GM12892 (cell line): ENCODE results near the gene SSH2.

ENCODE experiments used
- POLR2A ChIP-seq: IDR thresholded peaks from 2 replicates; pipeline ENCODE4 v1.6.1; 2011; ENCODE audit warnings: low read depth, low read length, control low read depth
- TAF1 ChIP-seq: IDR thresholded peaks from 2 replicates; pipeline ENCODE4 v1.6.1; 2011; ENCODE audit warnings: low read depth, mild to moderate bottlenecking, control low read depth, low read length, borderline replicate concordance

DNA sequence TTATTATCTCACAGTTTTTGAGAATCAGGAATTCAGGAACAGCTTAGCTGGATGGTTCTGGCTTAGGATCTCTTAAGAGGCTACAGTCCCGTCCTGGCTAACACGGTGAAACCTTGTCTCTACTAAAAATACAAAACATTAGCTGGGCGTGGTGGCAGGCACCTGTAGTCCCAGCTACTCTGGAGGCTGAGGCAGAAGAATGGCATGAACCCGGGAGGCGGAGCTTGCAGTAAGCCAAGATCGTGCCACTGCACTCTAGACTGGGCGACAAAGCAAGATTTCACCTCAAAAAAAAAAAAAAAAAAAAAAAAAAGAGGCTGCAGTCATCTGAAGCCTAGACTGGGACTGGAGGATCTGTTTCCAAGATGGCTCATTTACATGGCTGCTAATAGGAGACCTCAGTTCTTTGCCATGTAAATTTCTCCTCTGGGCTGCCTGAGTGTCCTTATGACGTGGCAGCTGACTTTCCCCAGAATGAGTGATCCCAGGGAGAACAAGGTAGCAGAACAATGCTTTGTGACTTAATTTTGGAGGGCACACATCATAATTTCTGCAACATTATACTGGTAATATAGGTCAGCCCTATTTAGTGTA lies 211.5 kb downstream of the SSH2 start:
- no peak for TF ChIP-seq TAF1
- TF ChIP-seq POLR2A = no peak
